ENCODE data around the gene TBXAS1.

TBXAS1 gene

GRCh38 chr7:139930286-139930965 lies 101.4 kb downstream of the TBXAS1 start:
- CTCF ChIA-PET = interaction anchor here (0.6 kb wide), 1 partner anchor 579 kb away, joined by 3 read pairs; no protein-coding TSS in a partner anchor
- DNase-seq (ENCODE audit: extremely low spot score) = no peak
- POLR2A ChIA-PET = no interaction called here
- TF ChIP-seq PKNOX1 (IDR thresholded peaks at IDR 0.05) (no peak), HDGF (IDR thresholded peaks at IDR 0.05; ENCODE audit: borderline replicate concordance) (no peak), BHLHE40 (IDR thresholded peaks at IDR 0.05; ENCODE audit: borderline replicate concordance) (no peak), SUZ12 (IDR thresholded peaks at IDR 0.05) (no peak), NFRKB (IDR thresholded peaks at IDR 0.05) (no peak), FOXK2 (IDR thresholded peaks at IDR 0.05) (no peak), FOXA1 (IDR thresholded peaks at IDR 0.05) (no peak), CTBP1 (IDR thresholded peaks at IDR 0.05; ENCODE audit: borderline replicate concordance) (no peak), FOXM1 (IDR thresholded peaks at IDR 0.05; ENCODE audit: borderline replicate concordance) (no peak), TARDBP (IDR thresholded peaks at IDR 0.05) (no peak), LEF1 (IDR thresholded peaks at IDR 0.05; ENCODE audit: borderline replicate concordance) (no peak), SP1 (IDR thresholded peaks at IDR 0.05) (no peak), ELF4 (IDR thresholded peaks at IDR 0.05) (no peak), ARNT (IDR thresholded peaks at IDR 0.05) (no peak), L3MBTL2 (conservative IDR thresholded peaks at IDR 0.05) (no peak)

GRCh38 chr7:139931190-139931934 lies 102.3 kb downstream of the TBXAS1 start:
- TF ChIP-seq HDGF (IDR thresholded peaks at IDR 0.05; ENCODE audit: borderline replicate concordance) (no peak), TARDBP (IDR thresholded peaks at IDR 0.05) (no peak), FOXA1 (IDR thresholded peaks at IDR 0.05) (no peak), PKNOX1 (IDR thresholded peaks at IDR 0.05) (no peak), SUZ12 (IDR thresholded peaks at IDR 0.05) (no peak), FOXM1 (IDR thresholded peaks at IDR 0.05; ENCODE audit: borderline replicate concordance) (no peak), L3MBTL2 (conservative IDR thresholded peaks at IDR 0.05) (no peak), LEF1 (IDR thresholded peaks at IDR 0.05; ENCODE audit: borderline replicate concordance) (no peak), NFRKB (IDR thresholded peaks at IDR 0.05) (no peak), ARNT (IDR thresholded peaks at IDR 0.05) (no peak), BHLHE40 (IDR thresholded peaks at IDR 0.05; ENCODE audit: borderline replicate concordance) (no peak), ZNF384 (IDR thresholded peaks at IDR 0.05) (no peak), SP1 (IDR thresholded peaks at IDR 0.05) (no peak), FOXK2 (IDR thresholded peaks at IDR 0.05) (no peak), CTBP1 (IDR thresholded peaks at IDR 0.05; ENCODE audit: borderline replicate concordance) (no peak), ELF4 (IDR thresholded peaks at IDR 0.05) (no peak)
- POLR2A ChIA-PET = no interaction called here
- CTCF ChIA-PET = no interaction called here
- no peak for DNase-seq (ENCODE audit: extremely low spot score)

GRCh38 chr7:139932531-139932930 lies 103.5 kb downstream of the TBXAS1 start:
- ChIA-PET CTCF (no interaction called here), POLR2A (no interaction called here)
- TF ChIP-seq LEF1 (IDR thresholded peaks at IDR 0.05; ENCODE audit: borderline replicate concordance) (no peak), SP1 (IDR thresholded peaks at IDR 0.05) (no peak), PKNOX1 (IDR thresholded peaks at IDR 0.05) (no peak), L3MBTL2 (conservative IDR thresholded peaks at IDR 0.05) (no peak), BHLHE40 (IDR thresholded peaks at IDR 0.05; ENCODE audit: borderline replicate concordance) (no peak), FOXK2 (IDR thresholded peaks at IDR 0.05) (no peak), TARDBP (IDR thresholded peaks at IDR 0.05) (no peak), HDGF (IDR thresholded peaks at IDR 0.05; ENCODE audit: borderline replicate concordance) (no peak), FOXA1 (IDR thresholded peaks at IDR 0.05) (no peak), ARNT (IDR thresholded peaks at IDR 0.05) (no peak), NFRKB (IDR thresholded peaks at IDR 0.05) (no peak), CTBP1 (IDR thresholded peaks at IDR 0.05; ENCODE audit: borderline replicate concordance) (no peak), ELF4 (IDR thresholded peaks at IDR 0.05) (no peak), SUZ12 (IDR thresholded peaks at IDR 0.05) (no peak), FOXM1 (IDR thresholded peaks at IDR 0.05; ENCODE audit: borderline replicate concordance) (no peak)
- no peak for DNase-seq (ENCODE audit: extremely low spot score)

- POLR2A ChIA-PET = interaction anchor here (0.7 kb wide), 1 partner anchor 158 kb away, joined by 3 read pairs; no protein-coding TSS in a partner anchor
- CTCF ChIA-PET = interaction anchor here (0.5 kb wide), 1 partner anchor 16 kb away, joined by 3 read pairs; no protein-coding TSS in a partner anchor
- TF ChIP-seq L3MBTL2 (conservative IDR thresholded peaks at IDR 0.05) = no peak
- DNase-seq (ENCODE audit: extremely low spot score) = no peak
Observed at GRCh38 chr7:139936760-139937310, 107.8 kb downstream of the TBXAS1 start.

GRCh38 chr7:139937715-139938114 lies 108.7 kb downstream of the TBXAS1 start:
- POLR2A ChIA-PET = interaction anchor here (0.7 kb wide), 1 partner anchor 159 kb away, joined by 3 read pairs; no protein-coding TSS in a partner anchor
- TF ChIP-seq ZNF384 (IDR thresholded peaks at IDR 0.05) = no peak
- no peak for TF ChIP-seq ELF4 (IDR thresholded peaks at IDR 0.05)
- no peak for TF ChIP-seq FOXK2 (IDR thresholded peaks at IDR 0.05)
- TF ChIP-seq SUZ12 (IDR thresholded peaks at IDR 0.05) = no peak
- CTCF ChIA-PET = no interaction called here

GRCh38 chr7:139940866-139941265 lies 111.8 kb downstream of the TBXAS1 start:
- POLR2A ChIA-PET = no interaction called here
- CTCF ChIA-PET = no interaction called here

More at GRCh38 chr7:139937715-139938114, 108.7 kb downstream of the TBXAS1 start:
- DNase-seq (ENCODE audit: extremely low spot score) = no peak

More at GRCh38 chr7:139940866-139941265, 111.8 kb downstream of the TBXAS1 start:
- TF ChIP-seq SUZ12 (IDR thresholded peaks at IDR 0.05) = no peak
- no peak for TF ChIP-seq SP1 (IDR thresholded peaks at IDR 0.05)
- TF ChIP-seq FOXA1 (IDR thresholded peaks at IDR 0.05) = no peak
- no peak for TF ChIP-seq BHLHE40 (IDR thresholded peaks at IDR 0.05; ENCODE audit: borderline replicate concordance)
- TF ChIP-seq L3MBTL2 (conservative IDR thresholded peaks at IDR 0.05) = no peak
- TF ChIP-seq HDGF (IDR thresholded peaks at IDR 0.05; ENCODE audit: borderline replicate concordance) = no peak
- TF ChIP-seq ZNF384 (IDR thresholded peaks at IDR 0.05) = no peak
- TF ChIP-seq LEF1 (IDR thresholded peaks at IDR 0.05; ENCODE audit: borderline replicate concordance) = no peak
- TF ChIP-seq FOXM1 (IDR thresholded peaks at IDR 0.05; ENCODE audit: borderline replicate concordance) = no peak
- TF ChIP-seq ARNT (IDR thresholded peaks at IDR 0.05) = no peak
- no peak for DNase-seq (ENCODE audit: extremely low spot score)

Measured in HEK293T (cell line).